Measurements from ENCODE around the gene DNAJC11.

Gene DNAJC11

GRCh38 chr1:6627031-6627430 is 74.6 kb downstream of the DNAJC11 start:
- peaks cover 44% of the 10 kb centered on the region for H3K4me1 Mint-ChIP-seq
- peaks cover 37% of the 10 kb centered on the region for H3K36me3 Mint-ChIP-seq
- H3K27me3 Mint-ChIP-seq, result no peaks in the 10 kb centered on the region
- no peak for ATAC-seq
- H3K9me3 Mint-ChIP-seq, result no peaks in the 10 kb centered on the region
- peak overlapping the region; percentile 89 for H3K4me3 Mint-ChIP-seq
- peak overlapping the region; percentile 89 for H3K27ac Mint-ChIP-seq

GRCh38 chr1:6625584-6626149 is 75.9 kb downstream of the DNAJC11 start:
- no peaks in the 10 kb centered on the region for H3K27me3 Mint-ChIP-seq
- H3K27ac Mint-ChIP-seq, result peak overlapping the region; percentile 89
- ATAC-seq, result peak; percentile 62
- H3K4me1 Mint-ChIP-seq, result peaks cover 44% of the 10 kb centered on the region
- peaks cover 35% of the 10 kb centered on the region for H3K36me3 Mint-ChIP-seq
- H3K4me3 Mint-ChIP-seq, result peak overlapping the region; percentile 89
- H3K9me3 Mint-ChIP-seq, result no peaks in the 10 kb centered on the region

- H3K4me1 Mint-ChIP-seq, result peaks cover 42% of the 10 kb centered on the region
- peak; percentile 97 for ATAC-seq
- no peaks in the 10 kb centered on the region for H3K9me3 Mint-ChIP-seq
- peak within 1 kb of the TSS; percentile 89 for H3K27ac Mint-ChIP-seq
- no peaks in the 10 kb centered on the region for H3K27me3 Mint-ChIP-seq
- H3K4me3 Mint-ChIP-seq, result peak within 1 kb of the TSS; percentile 89
- H3K36me3 Mint-ChIP-seq, result peaks cover 36% of the 10 kb centered on the region
Measured at GRCh38 chr1:6624710-6625583, 76.7 kb downstream of the DNAJC11 start, which contains the start of gene THAP3. Gene THAP3 (plus strand): TSS chr1:6624868. CDS start chr1:6625219, 351 bp downstream.

- Mint-ChIP-seq H3K4me3 (no peak overlapping the region), H3K36me3 (peaks cover 27% of the 10 kb centered on the region), H3K9me3 (no peaks in the 10 kb centered on the region), H3K27ac (no peak overlapping the region), H3K27me3 (no peaks in the 10 kb centered on the region), H3K4me1 (peaks cover 34% of the 10 kb centered on the region)
- no peak for ATAC-seq
Measured at GRCh38 chr1:6623269-6623965, 78.2 kb downstream of the DNAJC11 start.

- H3K4me3 Mint-ChIP-seq, result no peak overlapping the region
- H3K27ac Mint-ChIP-seq, result no peak overlapping the region
- ATAC-seq, result no peak
- H3K4me1 Mint-ChIP-seq, result peaks cover 28% of the 10 kb centered on the region
- H3K27me3 Mint-ChIP-seq, result no peaks in the 10 kb centered on the region
- peaks cover 21% of the 10 kb centered on the region for H3K36me3 Mint-ChIP-seq
- H3K9me3 Mint-ChIP-seq, result no peaks in the 10 kb centered on the region
Measured at GRCh38 chr1:6622396-6623152, 79.0 kb downstream of the DNAJC11 start.

- Mint-ChIP-seq H3K4me1 (peaks cover 19% of the 10 kb centered on the region), H3K27ac (no peak overlapping the region), H3K27me3 (no peaks in the 10 kb centered on the region), H3K36me3 (peaks cover 17% of the 10 kb centered on the region), H3K4me3 (no peak overlapping the region), H3K9me3 (no peaks in the 10 kb centered on the region)
- ATAC-seq, result no peak
Measured at GRCh38 chr1:6621429-6622391, 79.9 kb downstream of the DNAJC11 start.

- no peaks in the 10 kb centered on the region for H3K9me3 Mint-ChIP-seq
- H3K27me3 Mint-ChIP-seq, result no peaks in the 10 kb centered on the region
- ATAC-seq, result no peak
- H3K4me1 Mint-ChIP-seq, result peaks cover 8% of the 10 kb centered on the region
- H3K27ac Mint-ChIP-seq, result no peak overlapping the region
- no peak overlapping the region for H3K4me3 Mint-ChIP-seq
- peaks cover 17% of the 10 kb centered on the region for H3K36me3 Mint-ChIP-seq
Measured at GRCh38 chr1:6619045-6619444, 82.6 kb downstream of the DNAJC11 start.

GRCh38 chr1:6614929-6615785 is 86.5 kb downstream of the DNAJC11 start:
- Mint-ChIP-seq H3K27ac (peak overlapping the region; percentile 15), H3K9me3 (no peaks in the 10 kb centered on the region), H3K4me3 (peak overlapping the region; percentile 56), H3K36me3 (peaks cover 5% of the 10 kb centered on the region), H3K4me1 (peaks cover 16% of the 10 kb centered on the region), H3K27me3 (no peaks in the 10 kb centered on the region)
- ATAC-seq, result peak; percentile 0

- Mint-ChIP-seq H3K27me3 (no peaks in the 10 kb centered on the region), H3K4me1 (peaks cover 16% of the 10 kb centered on the region), H3K36me3 (no peaks in the 10 kb centered on the region), H3K4me3 (peak overlapping the region; percentile 79), H3K9me3 (no peaks in the 10 kb centered on the region), H3K27ac (peak overlapping the region; percentile 35)
- ATAC-seq, result peak; percentile 42
Measured at GRCh38 chr1:6614019-6614928, 87.3 kb downstream of the DNAJC11 start.

- Mint-ChIP-seq H3K27me3 (no peaks in the 10 kb centered on the region), H3K4me1 (peaks cover 16% of the 10 kb centered on the region), H3K9me3 (no peaks in the 10 kb centered on the region), H3K36me3 (no peaks in the 10 kb centered on the region), H3K27ac (peak within 1 kb of the TSS; percentile 35), H3K4me3 (peak within 1 kb of the TSS; percentile 79)
- peak; percentile 97 for ATAC-seq
Measured at GRCh38 chr1:6613361-6614018, 88.1 kb downstream of the DNAJC11 start, which contains the start of gene PHF13. Gene PHF13 (plus strand): TSS chr1:6613731. CDS start chr1:6614067, 336 bp downstream.

GRCh38 chr1:6612641-6613360 is 88.8 kb downstream of the DNAJC11 start:
- no peaks in the 10 kb centered on the region for H3K9me3 Mint-ChIP-seq
- peak overlapping the region; percentile 78 for H3K4me3 Mint-ChIP-seq
- H3K27ac Mint-ChIP-seq, result peak overlapping the region; percentile 35
- peak; percentile 62 for ATAC-seq
- no peaks in the 10 kb centered on the region for H3K36me3 Mint-ChIP-seq
- peaks cover 16% of the 10 kb centered on the region for H3K4me1 Mint-ChIP-seq
- no peaks in the 10 kb centered on the region for H3K27me3 Mint-ChIP-seq

Data from stimulated activated memory B cell treated with anti-CD40 and anti-IgM and Interleukin-4, amounts not matched to agents 10 μg/mL and 1 μg/mL and 100 μg/mL, for 72 hours (primary cell).